Erythroblast (primary cell): ENCODE data around the gene HIGD2A.

ENCODE experiments used
- DNase-seq, 2 experiments: peaks; one replicate each; lab custom pipeline; 2025; lab: John Stamatoyannopoulos, UW
- GATA1 ChIP-seq: IDR thresholded peaks from 2 replicates; pipeline ENCODE4 v1.6.1; 2011; ENCODE audit warnings: low read depth, mild to moderate bottlenecking, control low read depth, low read length, moderate library complexity
- POLR2A ChIP-seq: IDR thresholded peaks from 2 replicates; pipeline ENCODE4 v1.6.1; 2011; ENCODE audit warnings: mild to moderate bottlenecking, low read length

The HIGD2A gene

GRCh38 chr5:176388444-176389134 lies at the start of gene HIGD2A, which contains the start of gene NOP16:
Gene HIGD2A, plus strand, starts transcription at chr5:176388751. Its CDS starts 69 bp downstream, at chr5:176388820.
Gene NOP16, minus strand, starts transcription at chr5:176388598. Its CDS starts 59 bp downstream, at chr5:176388539.
- DNase-seq: peak; percentile 98 to 99
- TF ChIP-seq GATA1 (no peak), POLR2A (peak; percentile 84)

GRCh38 chr5:176339304-176339703 lies 49.2 kb upstream of the HIGD2A start:
- no peak for DNase-seq
- TF ChIP-seq POLR2A (no peak), GATA1 (no peak)

GRCh38 chr5:176341325-176342157 lies 47.0 kb upstream of the HIGD2A start:
- TF ChIP-seq POLR2A (no peak), GATA1 (no peak)
- peak; percentile 71 to 90 for DNase-seq

- no peak for DNase-seq
- TF ChIP-seq GATA1 (no peak), POLR2A (no peak)
Measured at GRCh38 chr5:176342158-176342483, 46.4 kb upstream of the HIGD2A start.

GRCh38 chr5:176342766-176343458 lies 45.6 kb upstream of the HIGD2A start:
- no peak for DNase-seq
- no peak for TF ChIP-seq POLR2A
- no peak for TF ChIP-seq GATA1

- no peak for DNase-seq
- no peak for TF ChIP-seq GATA1
- no peak for TF ChIP-seq POLR2A
Measured at GRCh38 chr5:176350416-176350815, 38.1 kb upstream of the HIGD2A start.

GRCh38 chr5:176352116-176352878 lies 36.3 kb upstream of the HIGD2A start:
- TF ChIP-seq POLR2A: no peak
- TF ChIP-seq GATA1: no peak
- no peak for DNase-seq

- TF ChIP-seq POLR2A: no peak
- TF ChIP-seq GATA1: no peak
- no peak for DNase-seq
Measured at GRCh38 chr5:176353533-176353932, 35.0 kb upstream of the HIGD2A start.

- DNase-seq: no peak
- TF ChIP-seq GATA1 (no peak), POLR2A (no peak)
Measured at GRCh38 chr5:176355400-176356178, 33.0 kb upstream of the HIGD2A start.

- DNase-seq: no peak
- TF ChIP-seq POLR2A (no peak), GATA1 (no peak)
Measured at GRCh38 chr5:176356179-176356566, 32.4 kb upstream of the HIGD2A start.

GRCh38 chr5:176359658-176360057 lies 28.9 kb upstream of the HIGD2A start:
- TF ChIP-seq POLR2A (no peak), GATA1 (no peak)
- peak in 1 of 2 experiments; percentile 29 for DNase-seq

- TF ChIP-seq POLR2A (no peak), GATA1 (no peak)
- peak in 1 of 2 experiments; percentile 45 for DNase-seq
Measured at GRCh38 chr5:176360894-176361436, 27.6 kb upstream of the HIGD2A start.
